ENCODE measurements around the gene PLA2G4F.

DNA sequence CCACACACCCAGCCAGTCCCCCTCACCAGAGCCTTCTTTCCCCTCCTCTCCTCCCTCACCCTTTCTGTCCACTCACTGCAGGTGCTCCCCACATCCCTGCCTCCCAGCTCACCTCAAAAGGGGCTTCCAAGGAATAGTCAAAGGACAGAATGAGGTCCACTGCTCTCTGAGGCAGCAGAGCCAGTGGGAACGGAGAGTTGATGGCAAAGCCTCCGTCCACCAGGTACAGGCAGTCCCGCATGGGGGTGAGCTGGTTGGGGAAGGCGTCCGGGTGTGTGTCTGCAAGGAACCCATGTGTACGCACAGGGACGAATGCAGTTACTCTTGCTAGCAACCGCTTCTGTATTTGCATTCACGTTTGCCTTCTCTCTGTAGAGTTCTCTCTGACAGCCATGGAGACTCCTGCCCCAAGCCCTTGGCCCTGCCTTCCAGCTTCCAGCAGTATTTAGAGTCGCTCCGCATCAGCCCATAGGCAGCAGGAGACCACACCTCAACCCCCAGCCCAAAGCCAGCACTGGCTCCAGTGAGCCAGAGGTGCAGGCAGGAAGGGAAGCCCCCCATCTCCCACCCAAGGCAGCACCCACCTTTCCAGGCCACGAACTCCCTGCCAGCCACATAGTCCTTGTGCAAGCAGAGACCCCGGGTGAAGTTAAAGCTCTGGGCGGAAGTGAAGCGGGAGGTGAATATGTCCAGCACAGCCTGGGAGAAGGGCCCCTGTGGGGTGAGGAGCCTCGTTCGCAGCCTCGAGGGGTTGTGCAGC, 12.4 kb downstream of the PLA2G4F start:
- no peak for TF ChIP-seq CTCF (IDR thresholded peaks at IDR 0.05 in 2 of 3, conservative IDR thresholded peaks at IDR 0.05 in 1 of 3; ENCODE audit: borderline replicate concordance in 1 of 3, insufficient read depth in 1 of 3, low read depth in 2 of 3, low read length in 2 of 3)
- TF ChIP-seq EZH2phosphoT487 (IDR thresholded peaks at IDR 0.05; ENCODE audit: borderline replicate concordance) = no peak
- TF ChIP-seq POLR2AphosphoS5 (IDR thresholded peaks at IDR 0.05; ENCODE audit: low read depth, low read length) = no peak
- no peak for TF ChIP-seq RAD21 (IDR thresholded peaks at IDR 0.05; ENCODE audit: low read depth)
- TF ChIP-seq POLR2A (IDR thresholded peaks at IDR 0.05; ENCODE audit: borderline replicate concordance, extremely low read depth, insufficient read depth, insufficient read length) = no peak

All from HCT116 (cell line).